ENCODE results near the gene BCHE.

GRCh38 chr3:165755571-165755970 lies 81.7 kb downstream of the BCHE start:
- TF ChIP-seq POLR2A (IDR thresholded peaks at IDR 0.05) (no peak), CTCF (IDR thresholded peaks at IDR 0.05) (no peak)

Measured in thyroid gland (tissue), 4 donors.